Vagina (tissue), 2 donors: ENCODE measurements around the gene DRAXIN. TPM values are rescaled to one million over a fixed set of nuclear protein-coding genes. Genes with fewer than 3 reads are reported as not detected.

ENCODE experiments used
- DNase-seq, 2 donors: peaks; one replicate each; pipeline ENCODE4 v3.0.0-alpha.2; 2017; ENCODE audit errors: extremely low spot score in 2 of 2
- H3K27ac ChIP-seq: fragments of 200-600 bp; sonication (generic); one replicate; pipeline ENCODE4 v1.5.1; 2019
- H3K27me3 ChIP-seq: fragments of 200-600 bp; sonication (generic); one replicate; pipeline ENCODE4 v1.5.1; 2019
- H3K36me3 ChIP-seq, 2 donors: fragments of 200-600 bp; sonication (generic); one replicate each; pipeline ENCODE4 v1.5.1; 2017 to 2019
- H3K4me1 ChIP-seq: fragments of 200-600 bp; sonication (generic); one replicate; pipeline ENCODE4 v1.5.1; 2019
- H3K4me3 ChIP-seq, 2 donors: fragments of 200-600 bp; sonication (generic); 1 replicate in 1 of 2; 2 replicates in 1 of 2; pipeline ENCODE4 v1.5.1; 2016 to 2019
- H3K9me3 ChIP-seq: fragments of 200-600 bp; sonication (generic); one replicate; pipeline ENCODE4 v1.5.1; 2019
- CTCF ChIP-seq, 3 experiments: fragments of 450-650 bp in 2 of 3; fragments of 200-600 bp in 1 of 3; sonication (generic) in 1 of 3; IDR thresholded peaks; one replicate each; pipeline ENCODE4 v1.5.1; 2017 to 2019; ENCODE audit warnings: antibody characterized with exemption in 3 of 3, mild to moderate bottlenecking in 2 of 3, moderate library complexity in 2 of 3
- POLR2A ChIP-seq, 2 donors: fragments of 450-650 bp; IDR thresholded peaks; one replicate each; pipeline ENCODE4 v1.6.1; 2017; ENCODE audit warnings: antibody characterized with exemption in 2 of 2, mild to moderate bottlenecking in 2 of 2, moderate library complexity in 2 of 2
- POLR2AphosphoS5 ChIP-seq, 2 donors: sonication (generic); formaldehyde crosslinking; IDR thresholded peaks; one replicate each; pipeline ENCODE4 v1.9.0; 2017; ENCODE audit warnings: antibody characterized with exemption in 2 of 2, mild to moderate bottlenecking in 2 of 2, low read depth in 1 of 2; ENCODE audit not compliant: insufficient read depth in 1 of 2
- intact Hi-C: fragments of 100-400 bp; cut with DNase I; formaldehyde crosslinking; loops from one replicate; pipeline ENCODE4 v1.15.1; 2023
- total RNA-seq: library from RNA; depleted of rRNA; stranded (reverse); fragments of >200 nt; gene quantifications from one replicate; pipeline ENCODE4 v1.2.3, GENCODE V29; 2016

Gene DRAXIN
- total RNA-seq, 1 donor from 2014 or later = not detected

GRCh38 chr1:11693024-11693590, 1.6 kb downstream of the DRAXIN start:
- TF ChIP-seq POLR2AphosphoS5 (IDR thresholded peaks at IDR 0.05; ENCODE audit: insufficient read depth in 1 of 2, low read depth in 1 of 2) = no peak
- TF ChIP-seq CTCF (IDR thresholded peaks at IDR 0.05) = no peak
- TF ChIP-seq POLR2A (IDR thresholded peaks at IDR 0.05) = no peak
- H3K9me3 ChIP-seq = no peaks in the 10 kb centered on the region
- H3K4me1 ChIP-seq = peaks cover 26% of the 10 kb centered on the region
- no peaks in the 10 kb centered on the region for H3K36me3 ChIP-seq
- H3K27ac ChIP-seq = no peak overlapping the region
- H3K27me3 ChIP-seq = peaks cover 4% of the 10 kb centered on the region
- intact Hi-C loops = loop anchor here (2.0 kb wide), 1 partner anchor 22 kb away; no protein-coding TSS in a partner anchor
- DNase-seq = no peak
- H3K4me3 ChIP-seq = no peak overlapping the region

- Histone ChIP-seq H3K9me3 (no peaks in the 10 kb centered on the region), H3K27ac (no peak overlapping the region), H3K4me1 (peaks cover 26% of the 10 kb centered on the region), H3K27me3 (peaks cover 4% of the 10 kb centered on the region), H3K36me3 (no peaks in the 10 kb centered on the region), H3K4me3 (no peak overlapping the region)
- no peak for TF ChIP-seq CTCF (IDR thresholded peaks at IDR 0.05)
- no peak for TF ChIP-seq POLR2A (IDR thresholded peaks at IDR 0.05)
- no peak for TF ChIP-seq POLR2AphosphoS5 (IDR thresholded peaks at IDR 0.05; ENCODE audit: insufficient read depth in 1 of 2, low read depth in 1 of 2)
- DNase-seq = no peak
- intact Hi-C loops = loop anchor here (2.0 kb wide), 1 partner anchor 21 kb away; no protein-coding TSS in a partner anchor
Observed at GRCh38 chr1:11693917-11694316, 2.4 kb downstream of the DRAXIN start.

GRCh38 chr1:11695861-11696260, 4.4 kb downstream of the DRAXIN start:
- DNase-seq = no peak
- H3K27me3 ChIP-seq = peaks cover 4% of the 10 kb centered on the region
- no peak overlapping the region for H3K27ac ChIP-seq
- H3K9me3 ChIP-seq = no peaks in the 10 kb centered on the region
- H3K4me1 ChIP-seq = peaks cover 21% of the 10 kb centered on the region
- H3K4me3 ChIP-seq = no peak overlapping the region
- no peaks in the 10 kb centered on the region for H3K36me3 ChIP-seq
- TF ChIP-seq POLR2A (IDR thresholded peaks at IDR 0.05) = no peak
- intact Hi-C loops = no loop called here

GRCh38 chr1:11697188-11697892, 5.8 kb downstream of the DRAXIN start:
- no peak overlapping the region for H3K27ac ChIP-seq
- intact Hi-C loops = no loop called here
- H3K27me3 ChIP-seq = no peaks in the 10 kb centered on the region
- H3K9me3 ChIP-seq = no peaks in the 10 kb centered on the region
- H3K36me3 ChIP-seq = no peaks in the 10 kb centered on the region
- no peak for DNase-seq
- peaks cover 19% of the 10 kb centered on the region for H3K4me1 ChIP-seq
- no peak overlapping the region for H3K4me3 ChIP-seq
- TF ChIP-seq POLR2AphosphoS5 (IDR thresholded peaks at IDR 0.05; ENCODE audit: insufficient read depth in 1 of 2, low read depth in 1 of 2) (no peak), CTCF (IDR thresholded peaks at IDR 0.05) (no peak), POLR2A (IDR thresholded peaks at IDR 0.05) (no peak)

- no peak for DNase-seq
- intact Hi-C loops = no loop called here
- no peaks in the 10 kb centered on the region for H3K27me3 ChIP-seq
- no peak for TF ChIP-seq POLR2A (IDR thresholded peaks at IDR 0.05)
- TF ChIP-seq POLR2AphosphoS5 (IDR thresholded peaks at IDR 0.05; ENCODE audit: insufficient read depth in 1 of 2, low read depth in 1 of 2) = no peak
- TF ChIP-seq CTCF (IDR thresholded peaks at IDR 0.05) = no peak
- no peak overlapping the region for H3K27ac ChIP-seq
- H3K4me1 ChIP-seq = peaks cover 14% of the 10 kb centered on the region
- H3K36me3 ChIP-seq = no peaks in the 10 kb centered on the region
- H3K9me3 ChIP-seq = no peaks in the 10 kb centered on the region
- H3K4me3 ChIP-seq = no peak overlapping the region
Observed at GRCh38 chr1:11697893-11698210, 6.3 kb downstream of the DRAXIN start.
